Karpas-422 (cell line): ENCODE measurements around the gene DET1. TPM values are rescaled to one million over a fixed set of nuclear protein-coding genes. Genes with fewer than 3 reads are reported as not detected.
A peak's percentile ranks its signal among the peaks of the same experiment; 100 is the strongest.
"Not testable (repeated sequence)": the region's sequence is repeated elsewhere in the genome, so short reads cannot be mapped to it uniquely, and the experiment has no call there.

ENCODE experiments used
- DNase-seq: peaks from one replicate; pipeline ENCODE4 v3.0.0-alpha.2; 2015
- H2AFZ ChIP-seq: fragments of 200-600 bp; sonication (generic); 2 replicates; pipeline ENCODE4 v1.6.1; 2014; ENCODE audit warnings: antibody characterized with exemption, low read length, mixed read lengths
- H3K27ac ChIP-seq: fragments of 200-600 bp; sonication (generic); 2 replicates; pipeline ENCODE4 v1.5.1; 2014; ENCODE audit warnings: mild to moderate bottlenecking, low read length, moderate library complexity
- H3K27me3 ChIP-seq: fragments of 200-600 bp; sonication (generic); 2 replicates; pipeline ENCODE4 v1.6.1; 2014; ENCODE audit warnings: low read length, mixed read lengths
- H3K36me3 ChIP-seq: fragments of 200-600 bp; sonication (generic); 2 replicates; pipeline ENCODE4 v1.6.1; 2014; ENCODE audit warnings: low read length, mixed read lengths; ENCODE audit not compliant: insufficient read depth
- H3K4me1 ChIP-seq: fragments of 200-600 bp; sonication (generic); 2 replicates; pipeline ENCODE4 v1.6.1; 2014; ENCODE audit warnings: mild to moderate bottlenecking, low read length, mixed read lengths
- H3K4me2 ChIP-seq: fragments of 200-600 bp; sonication (generic); 2 replicates; pipeline ENCODE4 v1.6.1; 2014; ENCODE audit warnings: low read length, low read depth, mild to moderate bottlenecking; ENCODE audit not compliant: poor library complexity, severe bottlenecking
- H3K4me3 ChIP-seq: fragments of 200-600 bp; sonication (generic); 2 replicates; pipeline ENCODE4 v1.5.1; 2014; ENCODE audit warnings: mild to moderate bottlenecking, antibody characterized with exemption, low read length, mixed read lengths
- H3K79me2 ChIP-seq: fragments of 200-600 bp; sonication (generic); 2 replicates; pipeline ENCODE4 v1.6.1; 2014; ENCODE audit warnings: mild to moderate bottlenecking, low read length, mixed read lengths
- H3K9ac ChIP-seq: fragments of 200-600 bp; sonication (generic); 2 replicates; pipeline ENCODE4 v1.6.0; 2014; ENCODE audit warnings: low read length
- H3K9me2 ChIP-seq: fragments of 200-600 bp; sonication (generic), shearing (Covaris generic); replicated peaks from 2 replicates; pipeline ENCODE4 v1.6.0; 2014; ENCODE audit warnings: mild to moderate bottlenecking, low read length, moderate library complexity; ENCODE audit not compliant: insufficient read depth
- H3K9me3 ChIP-seq: fragments of 300-700, 200-600 bp; sonication (generic); 2 replicates; pipeline ENCODE4 v1.6.1; 2014; ENCODE audit warnings: low read length, mixed read lengths
- H4K20me1 ChIP-seq: fragments of 200-600 bp; sonication (generic); 2 replicates; pipeline ENCODE4 v1.6.1; 2014; ENCODE audit warnings: mild to moderate bottlenecking, antibody characterized with exemption, low read length, low read depth; ENCODE audit not compliant: insufficient read depth
- total RNA-seq: library from RNA; depleted of rRNA; stranded (reverse); fragments of >200 nt; shearing (Covaris generic); gene quantifications from 2 replicates; pipeline ENCODE4 v1.2.3, GENCODE V29; 2014; ENCODE audit warnings: low replicate concordance

The DET1 gene
- total RNA-seq, 1 experiment from 2014 or later: 14.4 TPM

GRCh38 chr15:88473661-88474293 lies 72.7 kb downstream of the DET1 start:
- H4K20me1 ChIP-seq, DNase-seq, H3K9me2 ChIP-seq, H3K4me1 ChIP-seq, H2AFZ ChIP-seq, H3K27me3 ChIP-seq, H3K9me3 ChIP-seq, H3K4me3 ChIP-seq, H3K27ac ChIP-seq, H3K9ac ChIP-seq, H3K4me2 ChIP-seq: not testable (repeated sequence)
- Histone ChIP-seq H3K36me3 (peaks cover 44% of the 10 kb centered on the region; the same call in 1 of the 2 replicates), H3K79me2 (peaks cover 24% of the 10 kb centered on the region)

GRCh38 chr15:88472225-88472624 lies 74.3 kb downstream of the DET1 start:
- Histone ChIP-seq H3K9me3 (no peaks in the 10 kb centered on the region), H3K9ac (no peak overlapping the region), H3K4me1 (peaks cover 12% of the 10 kb centered on the region), H4K20me1 (no peaks in the 10 kb centered on the region), H3K79me2 (peaks cover 37% of the 10 kb centered on the region), H3K27ac (no peak overlapping the region), H3K4me3 (no peak overlapping the region), H3K36me3 (peaks cover 35% of the 10 kb centered on the region; the same call in 1 of the 2 replicates), H3K4me2 (no peak overlapping the region), H2AFZ (no peak overlapping the region), H3K27me3 (no peaks in the 10 kb centered on the region), H3K9me2 (no peaks in the 10 kb centered on the region)
- DNase-seq: no peak

GRCh38 chr15:88470625-88471372 lies 75.7 kb downstream of the DET1 start:
- Histone ChIP-seq H3K4me3 (no peak overlapping the region), H3K9ac (no peak overlapping the region), H3K9me3 (no peaks in the 10 kb centered on the region), H3K4me2 (no peak overlapping the region), H2AFZ (no peak overlapping the region), H3K9me2 (no peaks in the 10 kb centered on the region), H3K36me3 (peaks cover 23% of the 10 kb centered on the region; the same call in 1 of the 2 replicates), H3K79me2 (peaks cover 50% of the 10 kb centered on the region), H4K20me1 (no peaks in the 10 kb centered on the region), H3K4me1 (peaks cover 18% of the 10 kb centered on the region), H3K27me3 (no peaks in the 10 kb centered on the region), H3K27ac (no peak overlapping the region)
- DNase-seq: no peak

- Histone ChIP-seq H3K9ac (no peak overlapping the region), H3K27me3 (no peaks in the 10 kb centered on the region), H3K4me3 (peak overlapping the region; percentile 74; the same call in 1 of the 2 replicates), H2AFZ (no peak overlapping the region), H3K36me3 (peaks cover 19% of the 10 kb centered on the region; the same call in 1 of the 2 replicates), H3K4me1 (peaks cover 27% of the 10 kb centered on the region), H3K4me2 (peak overlapping the region; percentile 82), H3K9me2 (no peaks in the 10 kb centered on the region), H3K79me2 (peaks cover 64% of the 10 kb centered on the region), H3K27ac (no peak overlapping the region), H3K9me3 (no peaks in the 10 kb centered on the region), H4K20me1 (no peaks in the 10 kb centered on the region)
- no peak for DNase-seq
These were observed 77.2 kb downstream of the DET1 start for GRCh38 chr15:88469321-88469720.

GRCh38 chr15:88468721-88469120 lies 77.8 kb downstream of the DET1 start:
- Histone ChIP-seq H3K36me3 (peaks cover 24% of the 10 kb centered on the region; the same call in 1 of the 2 replicates), H3K9ac (peak overlapping the region; percentile 81), H3K4me1 (peaks cover 27% of the 10 kb centered on the region), H3K4me2 (peak overlapping the region; percentile 82), H3K79me2 (peaks cover 64% of the 10 kb centered on the region), H3K4me3 (peak overlapping the region; percentile 74)
- H3K9me2 ChIP-seq, H2AFZ ChIP-seq, H3K27ac ChIP-seq, H4K20me1 ChIP-seq, H3K27me3 ChIP-seq, H3K9me3 ChIP-seq, DNase-seq: not testable (repeated sequence)

GRCh38 chr15:88467935-88468528 lies 78.4 kb downstream of the DET1 start:
- H3K4me3 ChIP-seq: peak overlapping the region; percentile 74
- DNase-seq: peak; percentile 67
- peak overlapping the region; percentile 82 for H3K4me2 ChIP-seq
- peak overlapping the region; percentile 81 for H3K9ac ChIP-seq
- peaks cover 26% of the 10 kb centered on the region; the same call in 1 of the 2 replicates for H3K36me3 ChIP-seq
- peak overlapping the region; percentile 78 for H2AFZ ChIP-seq
- no peaks in the 10 kb centered on the region for H3K27me3 ChIP-seq
- no peaks in the 10 kb centered on the region for H4K20me1 ChIP-seq
- H3K27ac ChIP-seq: peak overlapping the region; percentile 10; the same call in 1 of the 2 replicates
- H3K9me2 ChIP-seq: no peaks in the 10 kb centered on the region
- H3K4me1 ChIP-seq: peaks cover 27% of the 10 kb centered on the region
- H3K79me2 ChIP-seq: peaks cover 64% of the 10 kb centered on the region
- no peaks in the 10 kb centered on the region for H3K9me3 ChIP-seq

- Histone ChIP-seq H2AFZ (peak within 1 kb of the TSS; percentile 78), H3K27ac (peak within 1 kb of the TSS; percentile 76), H3K36me3 (peaks cover 23% of the 10 kb centered on the region; the same call in 1 of the 2 replicates), H3K79me2 (peaks cover 64% of the 10 kb centered on the region), H3K9me3 (no peaks in the 10 kb centered on the region), H3K9ac (peak within 1 kb of the TSS; percentile 81), H3K27me3 (no peaks in the 10 kb centered on the region), H3K4me2 (peak within 1 kb of the TSS; percentile 82), H4K20me1 (no peaks in the 10 kb centered on the region), H3K4me1 (peaks cover 27% of the 10 kb centered on the region), H3K9me2 (no peaks in the 10 kb centered on the region), H3K4me3 (peak within 1 kb of the TSS; percentile 74)
- DNase-seq: peak; percentile 96
These were observed 79.2 kb downstream of the DET1 start, which contains the start of the genes MRPL46 and MRPS11 for GRCh38 chr15:88467073-88467934. TSS of gene MRPL46 (minus strand) at chr15:88467388. CDS start at chr15:88467377, 11 bp downstream. TSS of gene MRPS11 (plus strand) at chr15:88467708. CDS start at chr15:88467718, 10 bp downstream.
